PC-3 (cell line): ENCODE measurements around the gene SULT4A1. TPM values are rescaled to one million over a fixed set of nuclear protein-coding genes. Genes with fewer than 3 reads are reported as not detected.

ENCODE experiments used
- ATAC-seq: fragments of 200-7000 bp; cut with Tn5 transposase; 2 replicates; pipeline ENCODE4 v1.9.1; 2020; ENCODE audit warnings: mild to moderate bottlenecking, moderate library complexity
- BruUV-seq: library from RNA; stranded (reverse); fragments of 400-500 nt; replicated peaks from 2 replicates; lab custom pipeline; 2021; lab: Mats Ljungman, UMichigan
- CTCF ChIA-PET: fragments of 300-600 bp; sonication (Branson Sonifier 250); formaldehyde crosslinking; loops from one replicate; lab custom pipeline; 2022; ENCODE audit warnings: antibody characterized with exemption; lab: Charles Lee
- POLR2A ChIA-PET: fragments of 300-600 bp; sonication (Branson Sonifier 250); formaldehyde crosslinking; loops from one replicate; lab custom pipeline; 2022; ENCODE audit warnings: antibody characterized with exemption; ENCODE audit not compliant: unreplicated experiment; lab: Charles Lee
- DNase-seq: peaks from one replicate; pipeline ENCODE4 v3.0.0-alpha.2; 2015
- H2AFZ ChIP-seq: fragments of 300-600 bp; sonication (generic); 2 replicates; pipeline ENCODE4 v1.6.0; 2016; ENCODE audit warnings: antibody characterized with exemption, low read length
- H3F3A ChIP-seq: fragments of 300-600 bp; sonication (generic); one replicate; pipeline ENCODE4 v1.6.0; 2017; ENCODE audit warnings: antibody characterized with exemption, low read length, control low read depth, mild to moderate bottlenecking; ENCODE audit not compliant: unreplicated experiment
- H3K27ac ChIP-seq: fragments of 300-600 bp; sonication (generic); 2 replicates; pipeline ENCODE4 v1.5.1; 2016; ENCODE audit warnings: mild to moderate bottlenecking, low read length
- H3K27me3 ChIP-seq: fragments of 300-600 bp; sonication (generic); 2 replicates; pipeline ENCODE4 v1.6.1; 2016; ENCODE audit warnings: low read length, mixed read lengths
- H3K36me3 ChIP-seq: fragments of 300-600 bp; sonication (generic); 2 replicates; pipeline ENCODE4 v1.6.1; 2016; ENCODE audit warnings: low read depth, mixed run types, low read length, mixed read lengths
- H3K4me1 ChIP-seq: fragments of 300-600 bp; sonication (generic); 2 replicates; pipeline ENCODE4 v1.5.1; 2016; ENCODE audit warnings: low read length; ENCODE audit not compliant: insufficient read depth
- H3K4me2 ChIP-seq: fragments of 300-600 bp; sonication (generic); 2 replicates; pipeline ENCODE4 v1.6.0; 2016; ENCODE audit warnings: low read length
- H3K4me3 ChIP-seq: fragments of 300-600 bp; sonication (generic); 2 replicates; pipeline ENCODE4 v1.5.1; 2016; ENCODE audit warnings: mild to moderate bottlenecking, low read length, mixed read lengths
- H3K79me2 ChIP-seq: fragments of 300-600 bp; sonication (generic); 2 replicates; pipeline ENCODE4 v1.6.1; 2017; ENCODE audit warnings: low read length, mixed read lengths
- H3K9ac ChIP-seq: fragments of 300-600 bp; sonication (generic); 2 replicates; pipeline ENCODE4 v1.6.0; 2016; ENCODE audit warnings: mild to moderate bottlenecking, low read length
- H3K9me2 ChIP-seq: fragments of 300-600 bp; sonication (generic); replicated peaks from 2 replicates; pipeline ENCODE4 v1.6.1; 2016; ENCODE audit warnings: mixed run types, low read length, mixed read lengths
- H3K9me3 ChIP-seq: fragments of 300-600 bp; sonication (generic); 2 replicates; pipeline ENCODE4 v1.6.1; 2016; ENCODE audit warnings: low read length, mixed read lengths
- H4K20me1 ChIP-seq: fragments of 300-600 bp; sonication (generic); 2 replicates; pipeline ENCODE4 v1.6.1; 2016; ENCODE audit warnings: low read length, mixed read lengths
- EZH2 ChIP-seq: fragments of 300-600 bp; sonication (generic); IDR thresholded peaks from one replicate; pipeline ENCODE4 v1.6.1; 2017; ENCODE audit warnings: antibody characterized with exemption, mild to moderate bottlenecking, low read length; ENCODE audit not compliant: unreplicated experiment
- EZH2phosphoT487 ChIP-seq: fragments of 300-600 bp; sonication (generic); IDR thresholded peaks from 2 replicates; pipeline ENCODE4 v1.6.1; 2018; ENCODE audit warnings: mild to moderate bottlenecking, antibody characterized with exemption, low read length, borderline replicate concordance
- intact Hi-C: fragments of 100-400 bp; cut with micrococcal nuclease; formaldehyde crosslinking; loops from 2 replicates; pipeline ENCODE4 v1.9.0; 2023
- total RNA-seq: library from RNA; depleted of rRNA; stranded (reverse); fragments of >200 nt; gene quantifications from 2 replicates; pipeline ENCODE4 v1.2.3, GENCODE V29; 2014
- TF ChIP-seq, protein P1 (sequence below): fragments of 300-600 bp; sonication (generic); conservative IDR thresholded peaks from 2 replicates; pipeline ENCODE4 v1.5.1; 2017; ENCODE audit warnings: antibody characterized with exemption, low read depth, mild to moderate bottlenecking, low read length

Gene SULT4A1
- total RNA-seq, 1 experiment from 2014 or later: not detected

DNA sequence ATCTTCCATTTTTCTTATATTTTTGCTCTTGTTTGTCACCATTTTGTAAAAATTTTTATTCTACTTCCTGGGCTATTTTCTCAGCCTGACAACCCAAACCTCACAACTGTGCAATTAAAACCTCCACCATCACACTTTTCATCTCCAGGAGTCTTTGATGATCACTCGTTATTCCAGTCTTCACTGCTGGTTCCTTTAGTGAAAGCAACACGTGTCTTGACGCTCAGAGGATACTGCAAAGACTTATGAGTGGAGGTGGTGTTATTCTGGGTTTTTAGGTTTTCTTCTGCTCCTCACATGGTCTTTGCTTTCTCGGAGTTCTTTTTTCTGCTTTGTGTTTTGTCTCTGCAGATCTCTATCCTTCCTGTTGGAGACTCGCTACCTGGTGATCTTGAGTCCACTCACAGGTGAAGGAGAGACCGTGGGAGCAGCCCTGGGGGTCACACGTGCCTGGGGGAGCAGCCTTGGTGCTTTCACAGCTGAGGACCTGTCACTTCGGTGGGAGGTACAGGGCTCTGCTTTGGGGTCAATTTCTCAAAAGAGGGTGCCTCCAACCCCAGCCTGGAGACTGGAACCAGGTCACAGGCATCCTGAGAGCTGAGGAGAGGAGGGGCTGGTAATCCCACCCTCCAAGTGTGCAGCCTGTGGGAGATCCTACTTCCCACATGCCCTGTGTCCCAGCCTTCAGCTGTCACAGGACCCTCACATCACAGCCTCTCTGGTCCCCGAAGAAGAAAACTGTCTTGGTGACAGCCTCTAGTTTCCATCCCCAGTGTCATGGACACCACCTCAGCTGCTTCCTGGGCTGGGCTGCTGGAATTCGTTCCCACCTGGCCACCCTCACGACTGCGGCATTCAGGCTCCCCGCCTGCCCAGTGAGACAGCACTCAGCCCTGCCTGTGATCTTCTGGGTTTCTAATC, 11.0 kb downstream of the SULT4A1 start:
- H3K4me2 ChIP-seq: no peak overlapping the region
- no peak overlapping the region for H3K27ac ChIP-seq
- H3K4me3 ChIP-seq: no peak overlapping the region
- H4K20me1 ChIP-seq: no peaks in the 10 kb centered on the region
- peaks cover 18% of the 10 kb centered on the region for H3K27me3 ChIP-seq
- no peak for DNase-seq
- no peak overlapping the region for H3K9ac ChIP-seq
- intact Hi-C loops: no loop called here
- H3F3A ChIP-seq: no peaks in the 10 kb centered on the region
- TF ChIP-seq EZH2phosphoT487 (no peak), EZH2 (no peak)
- TF ChIP-seq, protein P1, sequence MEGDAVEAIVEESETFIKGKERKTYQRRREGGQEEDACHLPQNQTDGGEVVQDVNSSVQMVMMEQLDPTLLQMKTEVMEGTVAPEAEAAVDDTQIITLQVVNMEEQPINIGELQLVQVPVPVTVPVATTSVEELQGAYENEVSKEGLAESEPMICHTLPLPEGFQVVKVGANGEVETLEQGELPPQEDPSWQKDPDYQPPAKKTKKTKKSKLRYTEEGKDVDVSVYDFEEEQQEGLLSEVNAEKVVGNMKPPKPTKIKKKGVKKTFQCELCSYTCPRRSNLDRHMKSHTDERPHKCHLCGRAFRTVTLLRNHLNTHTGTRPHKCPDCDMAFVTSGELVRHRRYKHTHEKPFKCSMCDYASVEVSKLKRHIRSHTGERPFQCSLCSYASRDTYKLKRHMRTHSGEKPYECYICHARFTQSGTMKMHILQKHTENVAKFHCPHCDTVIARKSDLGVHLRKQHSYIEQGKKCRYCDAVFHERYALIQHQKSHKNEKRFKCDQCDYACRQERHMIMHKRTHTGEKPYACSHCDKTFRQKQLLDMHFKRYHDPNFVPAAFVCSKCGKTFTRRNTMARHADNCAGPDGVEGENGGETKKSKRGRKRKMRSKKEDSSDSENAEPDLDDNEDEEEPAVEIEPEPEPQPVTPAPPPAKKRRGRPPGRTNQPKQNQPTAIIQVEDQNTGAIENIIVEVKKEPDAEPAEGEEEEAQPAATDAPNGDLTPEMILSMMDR: no peak
- H2AFZ ChIP-seq: no peak overlapping the region
- no peaks in the 10 kb centered on the region for H3K79me2 ChIP-seq
- no peak for ATAC-seq
- CTCF ChIA-PET: no interaction called here
- H3K36me3 ChIP-seq: no peaks in the 10 kb centered on the region
- no TSS peak for BruUV-seq
- no peaks in the 10 kb centered on the region for H3K4me1 ChIP-seq
- H3K9me3 ChIP-seq: no peaks in the 10 kb centered on the region
- POLR2A ChIA-PET: no interaction called here
- H3K9me2 ChIP-seq: no peaks in the 10 kb centered on the region

DNA sequence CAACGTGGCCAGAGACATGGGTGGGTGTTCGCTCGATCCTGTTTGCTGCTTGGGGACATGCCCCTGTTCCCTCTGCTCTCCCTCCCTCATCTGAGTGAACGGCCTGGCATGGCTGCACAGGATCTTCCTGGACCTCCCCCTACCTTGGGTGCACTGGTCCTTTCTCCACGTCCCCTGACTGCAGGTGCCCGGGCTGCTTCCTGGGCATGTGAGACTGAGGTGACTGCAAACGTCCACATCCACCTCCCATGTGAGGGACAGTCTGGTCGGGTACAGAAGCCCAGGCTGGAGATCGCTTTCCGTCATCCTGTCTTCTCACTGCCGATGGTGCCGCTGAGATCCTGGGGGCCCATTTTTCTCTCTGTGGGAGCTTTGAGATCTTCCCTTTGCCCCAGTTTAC, 11.8 kb downstream of the SULT4A1 start:
- Histone ChIP-seq H3K79me2 (no peaks in the 10 kb centered on the region), H3K4me3 (no peak overlapping the region), H2AFZ (no peak overlapping the region), H3F3A (no peaks in the 10 kb centered on the region), H3K9me3 (no peaks in the 10 kb centered on the region), H3K4me2 (no peak overlapping the region), H3K36me3 (no peaks in the 10 kb centered on the region), H3K4me1 (no peaks in the 10 kb centered on the region), H3K27ac (no peak overlapping the region), H3K9ac (no peak overlapping the region), H3K27me3 (peaks cover 18% of the 10 kb centered on the region), H3K9me2 (no peaks in the 10 kb centered on the region), H4K20me1 (no peaks in the 10 kb centered on the region)
- ATAC-seq (no peak), DNase-seq (no peak)
- ChIA-PET CTCF (no interaction called here), POLR2A (no interaction called here)
- TF ChIP-seq EZH2phosphoT487: no peak
- intact Hi-C loops: no loop called here
- BruUV-seq: no TSS peak

DNA sequence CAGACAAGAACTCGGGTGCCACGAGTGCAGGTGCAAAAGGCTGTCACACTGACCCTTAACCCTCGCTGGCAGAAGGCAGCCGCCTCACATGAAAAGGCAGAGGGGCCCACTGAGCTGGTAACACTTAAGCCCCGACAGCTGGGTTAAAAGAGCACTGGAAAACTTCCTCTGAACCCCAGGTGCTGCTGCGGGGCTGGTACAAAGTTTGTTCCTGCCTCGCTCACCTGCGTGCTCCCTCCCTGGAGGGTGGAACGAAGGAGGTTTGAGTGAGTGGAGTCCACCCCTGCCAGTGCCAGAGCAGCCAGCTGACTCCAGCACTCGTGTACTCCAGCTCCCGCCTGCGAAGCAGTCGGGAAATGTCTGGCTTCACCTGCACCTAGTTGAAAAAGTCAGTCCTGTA, 12.6 kb downstream of the SULT4A1 start:
- Histone ChIP-seq H4K20me1 (no peaks in the 10 kb centered on the region), H3K4me1 (no peaks in the 10 kb centered on the region), H3K36me3 (no peaks in the 10 kb centered on the region), H3K27ac (no peak overlapping the region), H3K79me2 (no peaks in the 10 kb centered on the region), H3K9me3 (no peaks in the 10 kb centered on the region), H3K27me3 (peaks cover 18% of the 10 kb centered on the region), H3K9me2 (no peaks in the 10 kb centered on the region), H3F3A (no peaks in the 10 kb centered on the region), H2AFZ (no peak overlapping the region), H3K4me2 (no peak overlapping the region), H3K4me3 (no peak overlapping the region), H3K9ac (no peak overlapping the region)
- ChIA-PET CTCF (no interaction called here), POLR2A (no interaction called here)
- no TSS peak for BruUV-seq
- no peak for DNase-seq
- TF ChIP-seq EZH2 (no peak), EZH2phosphoT487 (no peak)
- TF ChIP-seq, protein P1: no peak
- no peak for ATAC-seq
- intact Hi-C loops: no loop called here
